Vein endothelial cell (primary cell): ENCODE measurements around the gene EXOC1. TPM values are rescaled to one million over a fixed set of nuclear protein-coding genes. Genes with fewer than 3 reads are reported as not detected.

Source experiments
- small RNA-seq: library from RNA; depleted of rRNA; stranded (forward); fragments of <200 nt; gene quantifications from one replicate; pipeline ENCODE3, GENCODE V24; 2012
- total RNA-seq: library from RNA; depleted of rRNA; stranded (reverse); fragments of >200 nt; gene quantifications from 2 replicates; pipeline ENCODE4 v1.2.3, GENCODE V29; 2012

Gene EXOC1
- 37.2 and 46.7 TPM in 2 replicates for total RNA-seq

DNA sequence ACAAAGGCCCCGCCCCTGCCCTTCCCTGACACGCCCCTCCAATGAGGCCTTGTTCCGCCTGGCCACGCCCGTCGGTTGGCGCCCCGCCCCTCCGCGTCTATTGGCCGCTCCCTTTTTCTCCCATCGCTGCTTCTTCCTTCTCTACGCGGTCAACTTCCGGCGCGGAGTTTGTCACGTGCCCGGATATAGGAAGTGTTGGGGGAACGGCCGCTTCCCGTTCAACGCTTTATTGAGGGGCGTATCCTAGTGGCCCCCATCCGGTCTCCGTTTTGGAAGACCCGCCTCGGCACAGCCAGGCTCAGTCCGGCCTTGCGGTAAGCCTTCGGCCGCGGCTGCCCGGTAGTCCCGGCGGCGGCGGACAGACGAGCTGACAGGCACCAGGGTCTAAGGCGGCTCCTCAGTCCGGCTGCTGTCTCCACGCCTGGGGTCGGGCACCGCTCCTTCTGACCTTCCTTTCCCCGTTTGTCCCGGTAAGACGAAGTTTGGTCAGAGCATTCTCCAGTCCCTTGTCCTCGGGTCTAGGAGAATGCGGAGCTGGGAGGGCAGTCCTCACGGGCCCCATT lies at the start of gene EXOC1:
TSS of gene EXOC1 (plus strand) at position 165 of the 563 bp plus-strand sequence. CDS start 4,676 bp downstream, outside the sequence.

DNA sequence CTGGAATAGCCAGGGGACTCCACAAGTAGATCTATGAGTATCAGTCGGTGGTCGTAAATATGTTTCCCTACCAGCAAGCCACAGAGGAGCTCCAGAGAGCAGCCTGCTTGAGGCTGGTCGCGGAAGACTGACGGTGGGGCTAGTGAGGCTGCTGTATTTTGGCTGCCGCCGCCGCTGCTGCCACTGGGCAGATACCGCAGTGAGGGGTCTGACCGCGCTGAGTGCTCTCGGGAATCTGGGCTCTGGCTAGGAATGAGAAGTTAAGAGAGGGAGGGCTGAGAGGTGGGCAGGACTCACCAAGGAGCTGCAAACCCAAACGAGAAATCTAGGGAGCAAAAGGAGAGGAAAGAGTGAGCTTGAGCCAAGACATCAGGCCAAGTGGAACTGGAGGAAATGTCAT lies 33.8 kb upstream of the EXOC1 start, which contains the start of gene EXOC1L:
TSS of gene EXOC1L (plus strand) at position 157 of the 400 bp plus-strand sequence. CDS start at position 394, 237 bp downstream.

GRCh38 chr4:55948726-55949481 lies 95.5 kb downstream of the EXOC1 start, which contains the start of gene CEP135:
Gene CEP135 (plus strand): TSS chr4:55948945. CDS start chr4:55952131, 3,186 bp downstream.

Small RNA genes lying within 50 kb of the gene (small RNA-seq; reads per million reads assigned to genes)
- not detected for gene RNU6-652P

Other genes starting within 250 kb of the EXOC1 start
- gene NMU, start 217.3 kb upstream of the EXOC1 start, total RNA-seq, result not detected in 2 replicates
- not detected in 2 replicates for gene EXOC1L, start 33.9 kb upstream of the EXOC1 start, total RNA-seq
- gene CEP135, start 95.3 kb downstream of the EXOC1 start, total RNA-seq, result 8.2 and 13.5 TPM in 2 replicates